ENCODE measurements around the gene BCAR3.
"Not testable (repeated sequence)": the region's sequence is repeated elsewhere in the genome, so short reads cannot be mapped to it uniquely, and the experiment has no call there.

BCAR3 gene

DNA sequence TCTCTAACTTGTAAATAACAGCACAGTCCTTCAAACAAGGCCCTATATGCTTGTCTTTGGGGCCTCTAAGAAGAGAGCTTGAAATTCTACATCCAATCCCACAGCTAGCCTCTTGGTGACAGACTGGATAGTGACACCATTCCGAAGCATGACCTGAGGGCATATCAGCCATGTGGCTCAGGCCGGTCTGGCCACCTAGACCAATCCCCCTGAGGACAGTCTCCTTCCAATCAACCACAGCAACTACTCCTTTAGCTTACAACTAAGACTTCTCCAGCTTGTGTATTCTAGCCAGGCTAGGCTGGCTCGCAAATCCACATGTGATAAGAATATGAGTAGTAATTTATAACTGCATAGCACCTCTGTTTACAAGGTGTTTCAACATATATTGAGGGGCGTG, 14.0 kb downstream of the BCAR3 start:
- DNase-seq = no peak

DNA sequence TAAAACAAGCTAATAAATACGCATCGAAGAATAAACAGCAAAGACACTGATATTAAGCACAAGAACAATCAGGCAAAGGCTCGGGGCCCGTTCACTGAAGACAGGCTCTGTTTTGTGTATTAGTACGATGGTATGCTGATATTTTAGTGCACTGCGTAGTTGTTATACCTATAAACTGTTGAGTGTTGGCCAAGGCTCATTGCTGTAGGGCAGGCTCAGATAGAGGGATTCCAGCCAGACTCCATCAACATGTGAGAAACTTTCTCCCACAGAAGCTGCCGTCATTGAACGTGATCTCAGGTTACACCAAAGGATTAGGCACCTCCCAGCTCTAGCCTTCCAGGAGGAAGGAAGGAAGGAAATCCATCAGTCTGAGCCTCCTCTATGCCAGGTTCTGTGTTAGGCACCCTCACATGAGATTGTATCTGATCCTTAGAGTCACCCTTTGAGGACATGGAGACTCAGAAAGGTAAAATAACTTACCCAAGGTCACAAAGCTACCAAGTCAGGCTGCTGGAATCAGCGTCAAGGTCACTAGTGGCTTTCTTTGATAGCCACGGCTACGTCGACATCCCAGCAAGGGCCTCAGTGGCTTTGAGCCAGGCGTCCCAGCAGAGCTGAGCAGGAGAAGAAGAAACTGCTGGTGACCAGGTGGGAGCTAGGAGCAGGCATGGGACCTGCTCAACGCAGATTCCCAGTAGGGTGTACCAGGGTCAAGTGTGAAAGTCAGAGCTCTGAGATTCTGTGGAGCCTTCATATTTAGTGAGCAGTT, 14.8 kb downstream of the BCAR3 start:
- DNase-seq = no peak

DNA sequence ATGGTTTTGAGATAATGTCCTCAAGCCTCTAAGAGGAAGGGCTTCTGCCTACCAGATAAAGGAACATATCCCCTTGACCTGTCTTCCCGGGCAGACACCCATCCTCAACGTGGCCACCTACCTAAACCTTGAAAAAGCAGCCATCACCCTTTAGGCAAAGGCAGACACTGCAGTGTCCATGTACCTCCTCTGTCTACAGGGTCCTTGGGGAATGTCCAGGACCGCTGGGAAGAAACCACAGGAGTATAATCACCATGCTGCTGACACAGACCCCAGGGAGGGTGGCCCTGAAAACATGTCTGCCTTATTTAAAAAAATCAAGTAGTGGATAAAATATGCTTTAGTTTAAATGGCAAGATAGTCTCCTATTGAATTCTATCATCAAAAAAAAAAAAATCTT, 16.6 kb downstream of the BCAR3 start:
- no peak for DNase-seq

DNA sequence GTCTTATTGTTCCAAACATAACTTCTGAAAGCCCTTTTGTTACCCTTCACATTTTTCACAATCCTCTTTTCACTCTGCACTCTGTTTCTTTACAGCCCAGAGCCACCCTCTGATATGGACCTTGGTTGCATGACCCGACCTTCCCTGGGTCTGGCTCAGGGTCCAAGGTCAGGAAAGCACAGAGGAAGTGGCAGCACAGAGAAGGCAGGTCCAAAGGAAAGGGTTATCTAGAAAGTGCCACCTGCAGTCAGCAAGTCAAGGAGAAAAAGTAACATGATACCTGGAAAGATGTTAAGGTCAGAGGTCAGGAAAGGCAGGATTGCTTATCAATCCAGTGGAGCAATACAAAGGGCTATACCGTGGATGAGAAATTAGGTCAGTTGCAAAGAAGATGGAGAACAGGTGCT, 18.4 kb downstream of the BCAR3 start:
- no peak for DNase-seq

DNA sequence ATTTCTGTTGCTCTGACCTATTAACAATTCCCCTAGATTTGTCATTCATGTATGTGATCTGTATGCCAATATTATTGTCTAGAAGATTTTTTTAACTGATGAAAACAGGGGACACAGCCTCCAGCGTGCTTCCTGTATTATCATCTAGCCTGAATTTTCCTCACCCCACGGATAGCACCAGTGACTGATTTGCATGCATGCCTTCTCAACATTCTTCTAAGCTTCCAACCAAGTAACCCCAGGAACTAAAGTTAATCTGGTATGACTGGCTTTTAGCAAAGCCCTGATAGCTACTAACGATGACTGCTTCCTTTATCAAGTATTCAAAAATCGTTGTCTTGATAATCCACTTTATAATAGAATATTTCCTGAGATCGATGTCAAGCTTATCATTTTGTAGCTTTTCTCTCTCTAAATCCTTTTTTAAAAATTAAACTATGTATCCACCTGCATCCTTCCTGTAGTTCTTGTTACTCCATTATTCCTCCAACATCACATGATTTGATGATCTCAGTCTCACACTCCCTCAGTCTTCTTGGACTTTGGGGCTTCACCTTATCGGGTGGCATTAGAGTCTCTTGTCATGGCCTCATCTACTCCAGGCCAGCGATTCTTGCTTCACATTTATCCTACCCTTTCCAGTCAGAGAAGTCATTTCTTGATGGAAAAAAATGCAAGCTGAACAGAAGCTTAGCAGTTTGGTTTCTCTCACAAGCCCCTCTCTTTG, 19.0 kb downstream of the BCAR3 start:
- DNase-seq = no peak

DNA sequence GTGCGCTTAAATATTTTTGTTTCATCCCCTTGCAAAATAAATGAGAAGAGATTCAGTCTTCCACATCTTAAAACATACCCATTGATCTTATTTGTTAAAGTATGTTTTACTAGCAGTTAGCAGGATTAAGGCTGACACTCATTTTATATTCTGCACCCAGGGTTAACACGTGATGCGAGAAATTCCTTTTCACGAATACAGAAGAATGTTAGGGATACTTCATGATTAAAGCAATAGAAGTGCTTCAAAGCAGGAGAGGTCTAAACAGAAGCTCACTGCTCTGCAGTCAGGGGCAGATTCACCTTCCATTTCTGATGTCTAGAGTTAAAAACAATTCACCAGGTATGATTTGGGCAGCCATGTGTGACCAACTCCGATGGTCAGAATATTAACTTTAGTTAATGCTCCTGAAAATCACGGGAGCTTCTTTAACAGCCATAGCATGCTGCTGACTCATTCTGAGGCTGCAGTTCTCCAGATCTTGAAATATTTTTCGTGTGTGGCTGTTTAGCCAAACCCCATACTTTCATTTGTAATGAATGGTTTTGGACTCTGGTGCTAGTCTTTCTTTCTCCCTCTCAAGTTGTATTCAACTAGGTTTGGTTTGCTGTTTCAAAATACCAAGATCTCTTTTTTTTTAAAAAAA, 19.7 kb downstream of the BCAR3 start:
- DNase-seq = no peak

DNA sequence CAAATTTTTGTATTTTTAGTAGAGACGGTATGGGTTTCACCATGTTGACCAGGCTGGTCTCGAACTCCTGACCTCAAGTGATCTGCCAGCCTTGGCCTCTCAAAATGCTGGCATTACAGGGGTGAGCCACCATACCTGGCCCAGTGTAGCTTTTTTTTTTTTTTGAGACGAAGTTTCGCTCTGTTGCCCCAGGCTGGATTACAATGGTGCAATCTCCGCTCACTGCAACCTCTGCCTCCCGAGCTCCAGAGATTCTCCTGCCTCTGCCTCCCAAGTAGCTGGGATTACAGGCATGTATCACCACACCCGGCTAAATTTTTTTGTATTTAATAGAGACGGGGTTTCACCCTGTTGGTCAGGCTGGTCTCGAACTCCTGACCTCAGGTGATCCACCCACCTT, 20.3 kb downstream of the BCAR3 start:
- not testable (repeated sequence) for DNase-seq

DNA sequence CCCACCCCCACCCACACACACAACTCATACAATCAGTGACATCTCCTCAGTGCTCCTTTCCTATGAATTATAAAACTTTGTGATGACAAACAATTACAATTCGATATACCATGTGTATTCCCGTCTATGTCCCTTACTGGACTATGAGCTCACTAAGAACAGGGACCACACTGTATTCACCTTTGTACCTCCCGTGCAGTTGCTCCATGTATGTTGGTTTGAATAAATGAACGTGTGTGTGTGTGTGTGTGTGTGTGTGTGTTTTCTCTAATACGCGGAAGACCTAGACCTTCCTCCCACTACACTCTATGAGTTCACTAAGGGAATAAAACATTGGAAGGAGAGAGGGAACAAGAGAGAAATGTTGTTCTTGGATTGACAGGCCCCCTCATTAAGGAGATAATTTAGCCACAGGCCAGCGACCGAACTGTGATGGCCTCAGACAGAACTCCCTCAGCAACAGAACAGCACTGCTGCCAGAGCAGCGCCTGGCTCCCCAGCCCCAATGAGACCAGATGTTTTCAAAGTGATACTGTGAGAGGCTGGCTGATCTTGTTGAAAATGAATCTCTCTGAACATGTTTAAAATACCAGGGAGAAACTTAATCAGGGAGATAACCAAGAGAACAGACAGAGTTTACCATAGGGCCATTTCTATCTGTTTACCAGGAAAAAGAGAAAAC, 21.7 kb downstream of the BCAR3 start:
- DNase-seq = no peak

DNA sequence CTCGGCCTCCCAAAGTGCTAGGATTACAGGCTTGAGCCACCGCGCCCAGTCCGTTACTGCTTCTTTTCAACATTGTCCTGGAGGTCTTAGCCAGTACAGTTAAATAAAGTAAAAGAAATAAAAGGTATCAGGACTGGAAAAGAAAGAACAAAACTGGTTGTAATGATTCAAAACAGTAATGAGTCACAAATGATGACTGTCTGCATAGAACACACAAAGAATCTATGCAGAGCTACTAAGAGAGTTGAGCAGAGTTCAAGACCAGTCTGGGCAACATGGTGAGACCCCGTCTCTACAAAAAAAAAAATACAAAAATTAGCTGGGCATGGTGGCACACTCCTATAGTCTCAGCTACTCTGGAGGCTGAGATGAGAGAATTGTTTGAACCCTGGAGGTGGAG, 23.4 kb downstream of the BCAR3 start:
- DNase-seq = no peak

DNA sequence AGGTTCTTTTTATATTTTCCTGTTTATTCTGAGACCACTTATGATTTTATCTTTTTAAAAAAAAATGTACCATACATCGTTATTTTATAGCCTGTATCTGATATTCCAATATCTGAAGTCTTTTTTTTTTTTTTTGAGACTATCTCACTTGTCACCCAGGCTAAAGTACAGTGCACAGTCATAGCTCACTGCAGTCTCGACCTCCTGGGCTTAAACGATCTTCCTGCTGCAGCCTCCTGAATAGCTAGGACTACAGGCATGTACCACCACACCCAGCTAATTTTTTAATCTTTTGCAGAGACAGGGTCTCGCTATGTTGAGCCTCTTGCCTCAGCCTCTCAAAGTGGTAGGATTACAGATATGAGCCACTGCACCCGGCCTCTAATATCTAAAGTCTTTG, 25.1 kb downstream of the BCAR3 start:
- DNase-seq = no peak

DNA sequence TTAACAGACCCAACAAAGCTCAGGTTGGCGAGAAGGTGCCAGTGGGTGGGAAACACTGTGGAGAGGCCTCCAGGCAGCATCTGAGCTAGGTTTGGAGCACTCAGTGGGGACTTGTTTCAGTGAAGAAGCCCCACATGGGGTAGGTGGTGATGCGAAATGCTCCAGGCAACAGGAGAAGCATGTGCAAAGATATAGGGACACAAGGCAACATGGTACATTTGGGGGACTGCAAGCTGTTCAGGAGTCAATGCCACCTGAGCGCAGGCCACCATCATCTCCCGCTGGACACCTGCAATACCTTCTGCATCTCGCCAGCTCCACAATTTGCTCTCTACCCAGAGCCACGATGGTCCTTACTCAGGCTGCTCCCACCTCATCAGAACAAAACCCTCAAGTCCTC, 28.0 kb downstream of the BCAR3 start:
- no peak for DNase-seq

DNA sequence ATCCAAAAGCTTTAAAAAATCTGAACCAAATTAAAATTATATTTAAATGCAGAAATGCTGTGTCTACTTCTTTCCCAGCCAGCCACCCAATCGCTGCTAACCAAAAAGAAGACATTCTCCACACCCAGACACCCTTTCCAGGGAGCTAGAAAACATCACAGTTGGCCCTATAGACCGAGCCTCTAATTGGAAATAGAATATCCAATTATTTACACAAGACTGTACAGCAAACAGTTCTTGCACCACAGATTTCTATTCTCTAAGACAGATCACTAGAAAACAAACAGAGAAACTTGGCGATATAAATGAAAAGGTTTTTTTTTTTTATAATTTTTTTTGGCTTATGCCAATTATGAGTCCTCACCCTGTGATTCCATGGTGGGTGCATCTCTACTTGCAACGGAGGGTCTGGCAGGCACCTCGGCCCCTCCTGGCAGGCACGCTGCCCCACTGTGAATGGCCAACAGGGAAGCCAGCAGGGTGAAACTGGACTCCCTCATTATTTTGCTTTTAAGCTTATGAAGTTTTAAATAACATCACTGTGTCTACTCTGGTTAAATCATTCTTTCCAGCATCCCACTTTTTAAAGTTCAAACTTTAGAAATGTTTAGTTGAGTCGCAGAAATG, 29.2 kb downstream of the BCAR3 start:
- DNase-seq = no peak

DNA sequence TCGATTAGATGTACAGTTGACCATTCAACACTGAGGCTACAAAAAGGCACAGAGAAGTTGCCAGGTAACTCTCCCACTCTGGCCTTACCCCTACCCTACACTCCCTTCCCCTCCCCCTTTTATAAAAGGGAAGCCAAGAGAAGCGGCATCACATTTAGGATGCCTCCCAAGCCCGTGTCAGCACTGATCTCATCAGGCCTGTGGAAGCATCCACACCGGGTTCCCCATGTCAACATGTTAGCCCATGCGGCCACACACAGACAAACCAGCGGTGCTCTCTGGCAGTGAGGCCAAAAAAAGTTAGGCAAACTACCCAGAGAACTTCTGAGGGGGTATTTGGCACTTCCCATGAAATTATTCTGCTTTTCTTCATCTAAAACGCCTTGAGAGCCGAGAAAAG, 29.9 kb downstream of the BCAR3 start:
- no peak for DNase-seq

DNA sequence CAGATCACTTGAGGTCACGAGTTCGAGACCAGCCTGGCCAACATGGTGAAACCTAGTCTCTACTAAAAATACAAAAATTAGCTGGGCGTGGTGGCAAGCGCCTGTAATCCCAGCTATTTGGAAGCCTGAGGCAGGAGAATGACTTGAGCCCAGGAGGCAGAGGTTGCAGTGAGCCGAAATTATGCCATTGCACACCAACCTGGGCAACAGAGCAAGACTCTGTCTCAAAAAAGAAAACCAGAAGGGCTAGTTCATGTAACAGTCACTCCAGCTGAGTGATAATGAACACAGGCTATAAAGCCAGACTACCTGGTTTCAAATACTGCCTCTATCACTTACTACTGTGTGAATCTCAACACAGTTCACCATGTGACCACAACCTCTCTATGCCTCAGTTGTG, 31.5 kb downstream of the BCAR3 start:
- DNase-seq = not testable (repeated sequence)

DNA sequence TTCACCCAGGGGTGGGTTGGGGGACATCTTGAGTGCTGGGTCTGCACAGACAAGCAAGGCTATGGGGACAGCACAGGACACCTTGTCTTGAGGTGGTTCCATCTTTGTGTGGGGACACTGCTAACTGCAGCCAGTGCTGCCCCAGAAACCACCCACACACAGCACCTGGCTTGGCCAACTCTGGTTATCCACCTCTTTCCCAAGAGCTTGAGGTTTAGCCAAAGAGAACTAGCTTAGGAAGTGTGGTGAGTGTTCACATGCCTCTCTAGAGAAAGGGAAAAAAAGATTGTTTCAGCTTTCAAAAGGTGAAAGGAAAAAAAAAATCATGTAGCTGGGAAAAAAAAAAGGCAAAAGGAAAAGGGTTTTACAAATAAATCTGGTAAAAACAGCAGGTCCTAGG, 32.4 kb downstream of the BCAR3 start:
- no peak for DNase-seq

DNA sequence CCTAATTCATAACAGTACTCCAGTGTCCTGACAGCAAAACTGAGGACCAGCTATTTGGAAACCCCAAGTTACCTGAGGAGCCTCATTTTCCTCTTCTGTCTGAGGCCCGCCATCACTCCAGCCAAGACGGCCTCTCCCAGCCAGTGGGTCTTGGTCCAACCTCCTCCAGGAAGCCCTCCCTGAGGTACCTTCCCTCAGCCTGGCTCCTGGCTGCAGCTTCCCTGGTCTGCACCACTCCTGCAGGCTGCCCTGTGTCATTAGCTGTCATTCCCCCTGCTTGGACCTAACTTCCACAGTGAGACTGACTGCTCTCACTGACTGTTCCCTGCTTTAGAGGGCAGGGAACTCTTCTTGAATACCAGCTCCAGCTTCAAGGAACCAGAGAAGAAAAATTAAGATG, 33.0 kb downstream of the BCAR3 start:
- no peak for DNase-seq

DNA sequence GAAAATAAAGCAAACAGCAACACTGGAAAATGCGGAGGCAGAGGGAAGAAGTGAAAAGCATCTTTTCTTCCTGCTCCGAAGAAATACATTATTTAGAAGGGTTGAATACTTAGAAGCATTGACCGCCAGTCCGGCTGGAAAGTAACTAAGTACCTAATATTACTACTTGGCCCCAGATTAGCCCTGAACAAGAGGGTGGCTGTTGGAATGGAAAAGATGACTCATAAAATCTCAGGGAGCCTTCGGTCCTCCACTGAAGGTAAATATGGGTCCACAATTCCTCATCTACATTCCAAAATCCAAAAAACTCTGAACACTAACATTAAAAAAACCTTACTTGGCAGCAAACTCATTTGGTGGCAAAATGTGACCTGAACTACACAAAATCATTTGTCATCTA, 40.1 kb downstream of the BCAR3 start:
- DNase-seq = no peak

DNA sequence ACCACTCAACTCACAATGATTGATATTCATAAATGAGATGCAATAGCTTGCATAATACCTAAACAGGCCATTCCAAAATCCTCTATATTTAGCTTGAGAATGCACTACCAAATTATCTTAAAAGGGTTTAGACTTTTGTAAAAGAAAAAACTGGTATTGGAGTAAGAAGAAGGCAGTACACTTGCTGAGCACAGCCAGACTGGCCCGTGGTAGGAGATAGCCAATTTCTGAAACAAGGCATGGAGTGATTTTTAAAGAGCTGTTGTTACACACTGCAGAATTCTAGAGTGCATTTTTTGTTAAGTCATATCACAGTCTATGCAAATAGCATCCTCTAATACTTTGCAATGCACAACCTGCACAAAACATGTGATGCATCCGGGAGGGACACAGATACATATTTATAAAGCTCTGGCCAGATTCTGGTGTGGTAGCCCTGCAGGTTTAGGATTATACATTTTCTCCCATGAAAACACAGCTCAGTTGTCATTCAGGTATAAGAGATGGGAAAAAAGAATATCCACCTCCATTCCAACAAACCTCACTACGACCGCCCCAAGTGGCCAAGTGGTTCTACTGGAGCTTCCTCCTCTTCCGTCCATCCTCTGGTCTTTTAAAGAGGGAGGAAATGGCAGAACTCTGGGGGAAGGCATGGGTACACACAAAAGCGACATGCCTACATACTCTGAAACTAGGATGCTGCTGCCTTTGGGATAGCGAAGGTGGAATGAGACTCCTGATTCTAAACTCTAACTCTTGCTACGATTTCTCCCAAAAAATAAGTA, 40.8 kb downstream of the BCAR3 start:
- no peak for DNase-seq

DNA sequence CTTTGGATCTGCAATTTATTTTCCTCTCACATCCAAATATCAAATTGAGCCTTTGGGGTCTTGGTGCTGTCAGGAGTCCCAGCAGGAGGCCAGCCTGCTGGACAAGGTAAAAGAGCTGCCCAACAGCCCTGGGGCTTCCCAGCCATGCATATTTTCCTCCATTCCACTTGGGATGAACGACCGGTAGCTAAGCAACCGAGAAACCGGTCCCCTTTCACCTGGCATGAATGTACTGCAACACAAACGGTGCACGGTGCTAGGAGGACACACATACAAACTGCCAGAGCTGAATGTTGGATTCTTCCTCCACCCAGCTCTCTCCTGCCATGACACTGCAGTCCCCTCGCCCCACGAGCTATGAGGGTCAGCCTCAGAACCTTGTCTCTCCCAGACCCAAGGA, 42.7 kb downstream of the BCAR3 start:
- no peak for DNase-seq

DNA sequence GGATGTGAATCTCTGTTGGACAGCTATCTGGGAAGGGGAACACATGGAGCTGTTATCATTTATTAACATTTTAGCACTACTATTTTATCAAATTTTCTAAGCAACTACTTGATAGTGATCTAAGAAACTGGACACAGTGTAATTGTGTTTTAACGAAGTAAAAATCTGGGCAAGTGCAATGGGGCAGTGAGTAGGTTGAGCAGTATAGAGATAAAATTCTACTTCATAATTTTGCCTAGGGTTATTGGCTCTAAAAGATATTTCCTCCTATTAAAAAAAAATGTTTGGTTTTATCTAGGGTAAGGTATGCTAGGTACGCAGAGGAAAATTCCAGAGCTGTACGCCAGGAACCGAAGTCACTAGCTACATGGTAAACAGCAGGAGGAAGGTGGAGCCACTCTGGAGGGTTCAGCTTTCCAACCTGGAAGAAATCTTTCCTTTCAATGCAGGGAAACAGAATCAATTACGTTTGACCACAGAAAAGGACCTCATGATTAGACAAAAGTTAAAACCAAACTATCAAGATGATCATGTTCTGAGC, 43.3 kb downstream of the BCAR3 start:
- no peak for DNase-seq

DNA sequence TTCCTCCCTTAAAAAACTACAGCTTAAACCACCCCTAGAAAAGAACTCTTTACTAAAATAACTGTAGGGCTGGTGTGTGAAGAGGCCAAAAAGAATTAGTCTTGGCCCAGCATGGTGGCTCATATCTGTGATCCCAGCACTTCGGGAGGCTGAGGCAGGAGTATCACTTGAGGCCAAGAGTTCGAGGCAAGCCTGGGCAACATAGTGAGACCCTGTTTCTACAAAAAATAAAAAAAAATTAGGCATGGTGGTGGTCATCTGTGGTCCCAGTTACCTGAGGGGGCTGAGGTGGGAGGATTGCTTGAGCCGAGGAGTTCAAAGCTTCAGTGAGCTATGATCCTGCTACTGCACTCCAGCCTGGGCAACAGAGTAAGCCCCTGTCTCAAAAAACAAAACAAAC, 44.9 kb downstream of the BCAR3 start:
- DNase-seq = no peak
